GM19455 (cell line): ENCODE measurements around the gene SKA2.
"Not testable (repeated sequence)": the region's sequence is repeated elsewhere in the genome, so short reads cannot be mapped to it uniquely, and the experiment has no call there.

ENCODE experiments used
- ATAC-seq: cut with Tn5 transposase; IDR thresholded peaks from one replicate; pipeline ENCODE4 v1.9.1; 2021; ENCODE audit not compliant: unreplicated experiment

The SKA2 gene

GRCh38 chr17:59154721-59155438, at the start of gene SKA2:
SKA2 (minus strand) TSS chr17:59155186; CDS start chr17:59155163, 23 bp downstream.
- ATAC-seq: peak; percentile 82

- ATAC-seq: no peak
Measured at GRCh38 chr17:59202320-59202719, 47.3 kb upstream of the SKA2 start.

GRCh38 chr17:59199398-59199797, 44.4 kb upstream of the SKA2 start:
- no peak for ATAC-seq

GRCh38 chr17:59193336-59193862, 38.4 kb upstream of the SKA2 start:
- no peak for ATAC-seq

- no peak for ATAC-seq
Measured at GRCh38 chr17:59190806-59191205, 35.8 kb upstream of the SKA2 start.

GRCh38 chr17:59186850-59187249, 31.9 kb upstream of the SKA2 start:
- ATAC-seq: no peak

- no peak for ATAC-seq
Measured at GRCh38 chr17:59185997-59186396, 31.0 kb upstream of the SKA2 start.

- ATAC-seq: no peak
Measured at GRCh38 chr17:59181481-59181880, 26.5 kb upstream of the SKA2 start.

- no peak for ATAC-seq
Measured at GRCh38 chr17:59180626-59181025, 25.6 kb upstream of the SKA2 start.

- not testable (repeated sequence) for ATAC-seq
Measured at GRCh38 chr17:59179601-59180000, 24.6 kb upstream of the SKA2 start.

GRCh38 chr17:59178266-59178985, 23.4 kb upstream of the SKA2 start:
- no peak for ATAC-seq

- ATAC-seq: no peak
Measured at GRCh38 chr17:59175076-59175475, 20.1 kb upstream of the SKA2 start.

GRCh38 chr17:59174671-59175070, 19.7 kb upstream of the SKA2 start:
- no peak for ATAC-seq

- no peak for ATAC-seq
Measured at GRCh38 chr17:59172436-59173004, 17.5 kb upstream of the SKA2 start.

GRCh38 chr17:59167571-59168001, 12.6 kb upstream of the SKA2 start:
- no peak for ATAC-seq

GRCh38 chr17:59165933-59166342, 11.0 kb upstream of the SKA2 start:
- no peak for ATAC-seq

GRCh38 chr17:59161477-59161876, 6.5 kb upstream of the SKA2 start:
- ATAC-seq: no peak

- no peak for ATAC-seq
Measured at GRCh38 chr17:59160157-59161025, 5.4 kb upstream of the SKA2 start.

GRCh38 chr17:59155439-59156177, 622 bp upstream of the SKA2 start, which contains the start of gene PRR11:
PRR11 (plus strand) TSS chr17:59155746; CDS start chr17:59169753, 14,007 bp downstream.
- peak; percentile 84 for ATAC-seq

GRCh38 chr17:59154292-59154720, 680 bp downstream of the SKA2 start:
- no peak for ATAC-seq
